GM12865 (cell line): ENCODE measurements around the gene HEMK1.

Source experiments
- DNase-seq: peaks from one replicate; pipeline ENCODE4 v3.0.0; 2010; ENCODE audit warnings: low read depth
- H3K4me3 ChIP-seq: 2 replicates; pipeline ENCODE4 v1.5.1; 2011; ENCODE audit warnings: mild to moderate bottlenecking, low read depth, low read length, control low read depth
- TF ChIP-seq, protein P1 (sequence below): IDR thresholded peaks from 2 replicates; pipeline ENCODE4 v1.5.1; 2011; ENCODE audit warnings: low read length, control low read depth, low read depth, inconsistent platforms; ENCODE audit not compliant: insufficient read depth; ENCODE audit errors: missing control alignments

The HEMK1 gene

DNA sequence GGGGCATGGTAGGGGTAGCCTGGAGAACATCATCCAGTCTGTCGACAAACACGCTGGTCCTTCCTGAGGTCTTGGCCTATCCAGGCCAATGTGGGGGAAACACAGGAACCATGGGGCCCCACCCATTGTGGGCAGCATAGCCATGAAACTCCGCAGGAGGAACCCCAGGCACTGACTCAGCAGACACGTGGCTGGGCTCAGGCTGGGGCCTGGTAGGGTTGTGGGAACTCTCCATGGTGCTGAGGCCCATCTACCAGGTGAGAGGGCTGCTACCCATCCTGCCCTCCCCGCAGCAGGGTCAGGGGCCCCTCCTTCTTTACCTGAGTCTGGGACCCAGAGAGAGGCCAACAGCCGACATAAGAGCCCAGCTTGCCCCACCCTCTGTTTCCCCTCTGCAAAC is 43.3 kb upstream of the HEMK1 start:
- TF ChIP-seq, protein P1, sequence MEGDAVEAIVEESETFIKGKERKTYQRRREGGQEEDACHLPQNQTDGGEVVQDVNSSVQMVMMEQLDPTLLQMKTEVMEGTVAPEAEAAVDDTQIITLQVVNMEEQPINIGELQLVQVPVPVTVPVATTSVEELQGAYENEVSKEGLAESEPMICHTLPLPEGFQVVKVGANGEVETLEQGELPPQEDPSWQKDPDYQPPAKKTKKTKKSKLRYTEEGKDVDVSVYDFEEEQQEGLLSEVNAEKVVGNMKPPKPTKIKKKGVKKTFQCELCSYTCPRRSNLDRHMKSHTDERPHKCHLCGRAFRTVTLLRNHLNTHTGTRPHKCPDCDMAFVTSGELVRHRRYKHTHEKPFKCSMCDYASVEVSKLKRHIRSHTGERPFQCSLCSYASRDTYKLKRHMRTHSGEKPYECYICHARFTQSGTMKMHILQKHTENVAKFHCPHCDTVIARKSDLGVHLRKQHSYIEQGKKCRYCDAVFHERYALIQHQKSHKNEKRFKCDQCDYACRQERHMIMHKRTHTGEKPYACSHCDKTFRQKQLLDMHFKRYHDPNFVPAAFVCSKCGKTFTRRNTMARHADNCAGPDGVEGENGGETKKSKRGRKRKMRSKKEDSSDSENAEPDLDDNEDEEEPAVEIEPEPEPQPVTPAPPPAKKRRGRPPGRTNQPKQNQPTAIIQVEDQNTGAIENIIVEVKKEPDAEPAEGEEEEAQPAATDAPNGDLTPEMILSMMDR, result no peak
- peak; percentile 44 for DNase-seq

DNA sequence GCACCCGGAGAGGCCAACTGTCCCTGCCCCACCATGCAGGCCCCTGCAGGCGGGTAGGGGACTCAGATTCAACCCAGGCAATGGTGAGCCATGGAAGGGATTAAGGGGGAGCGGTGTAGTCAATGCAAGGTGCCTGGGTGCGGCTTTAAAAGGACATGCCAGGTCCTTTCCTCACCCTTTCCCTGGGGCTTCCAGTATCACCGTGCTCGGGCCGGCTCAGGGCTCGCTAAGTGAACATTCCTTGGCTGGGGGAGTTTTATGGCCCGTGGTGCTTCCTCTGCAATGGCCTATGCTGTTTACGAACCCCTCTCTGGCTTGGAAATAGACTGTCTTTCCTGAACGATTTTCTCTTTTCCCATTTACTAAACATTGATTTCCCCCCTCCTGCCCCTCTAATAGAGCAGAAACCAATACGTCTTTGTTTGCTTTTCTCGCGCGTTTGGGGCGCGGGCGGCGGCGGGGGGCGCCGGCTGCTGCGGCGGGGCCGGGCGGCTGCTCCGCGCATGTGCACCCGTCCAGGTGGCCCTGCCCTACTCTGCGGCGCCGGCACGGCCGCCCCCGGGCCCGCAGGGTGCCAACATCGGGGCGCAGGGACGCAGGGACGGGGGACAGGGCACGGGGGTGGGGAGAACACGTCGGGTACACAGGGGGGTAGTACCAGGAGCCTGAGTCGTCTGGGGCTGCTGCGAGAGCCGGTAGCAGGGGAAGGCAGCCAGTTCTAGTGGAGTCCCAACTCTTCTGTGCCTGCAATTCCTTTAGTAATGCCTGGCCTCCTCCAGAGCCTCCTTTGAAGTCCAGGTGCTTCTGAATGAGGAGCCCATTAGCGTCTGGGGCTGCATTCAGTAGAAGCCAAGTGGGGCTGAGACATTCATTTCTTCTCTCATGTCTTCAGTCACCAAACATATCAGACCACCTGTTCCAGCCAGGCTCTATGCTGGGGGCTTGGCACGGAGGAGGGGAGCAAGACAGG is 39.0 kb upstream of the HEMK1 start:
- TF ChIP-seq, protein P1, result no peak
- no peak overlapping the region for H3K4me3 ChIP-seq
- no peak for DNase-seq

More for the DNA sequence above, 43.3 kb upstream of the HEMK1 start:
- no peak overlapping the region for H3K4me3 ChIP-seq

DNA sequence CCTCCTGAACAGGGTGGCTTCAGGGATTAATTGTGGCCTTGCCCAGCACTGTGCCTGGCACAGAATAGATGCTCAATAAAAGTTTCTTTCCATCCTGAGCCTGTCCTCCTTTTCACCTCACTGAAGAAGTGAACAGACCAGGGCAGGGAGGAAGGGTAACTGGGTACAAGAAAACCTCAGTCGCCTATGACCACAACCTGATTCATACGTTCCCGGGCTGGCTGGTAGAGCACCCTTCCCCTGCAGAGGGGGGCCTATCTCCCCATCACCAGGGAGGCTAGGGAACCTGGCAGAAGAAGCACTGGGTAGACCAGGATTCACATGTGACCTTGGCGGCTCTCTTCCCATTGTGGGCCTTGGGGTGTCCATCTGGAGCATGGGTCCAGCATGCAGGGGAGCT is 38.1 kb upstream of the HEMK1 start:
- TF ChIP-seq, protein P1, result no peak
- H3K4me3 ChIP-seq, result no peak overlapping the region
- DNase-seq, result no peak

DNA sequence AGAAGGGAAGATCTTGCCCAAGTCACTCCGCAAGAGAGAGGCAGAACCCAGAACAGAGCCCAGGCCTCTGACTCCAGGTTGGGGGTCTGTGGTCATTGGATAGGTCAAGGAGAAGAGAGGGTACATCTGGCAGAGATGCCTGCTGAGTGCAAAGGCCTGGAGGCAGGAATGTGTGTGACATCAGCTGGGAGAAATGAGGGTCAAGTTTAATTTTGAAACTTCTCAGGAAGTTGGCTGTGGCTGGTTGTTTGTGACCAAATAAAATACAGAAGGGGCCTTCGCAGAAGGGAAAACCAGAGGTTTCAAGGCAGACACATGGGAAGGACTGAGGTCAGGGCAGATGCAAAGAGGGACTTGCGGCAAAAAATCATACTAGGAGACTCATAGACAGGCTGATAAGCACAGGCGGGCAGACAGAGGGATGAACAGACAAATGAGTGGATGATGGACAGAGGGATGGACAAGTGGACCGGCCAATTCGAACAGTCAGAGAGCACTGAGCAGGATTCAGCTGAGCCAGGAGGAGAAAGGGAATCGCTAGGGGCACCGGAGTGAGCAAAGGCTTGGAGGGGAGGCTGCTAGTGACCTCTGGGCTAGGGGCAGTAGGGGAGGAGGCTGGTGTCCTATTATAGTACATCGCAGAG is 37.1 kb upstream of the HEMK1 start:
- TF ChIP-seq, protein P1, result no peak
- H3K4me3 ChIP-seq, result no peak overlapping the region
- no peak for DNase-seq

DNA sequence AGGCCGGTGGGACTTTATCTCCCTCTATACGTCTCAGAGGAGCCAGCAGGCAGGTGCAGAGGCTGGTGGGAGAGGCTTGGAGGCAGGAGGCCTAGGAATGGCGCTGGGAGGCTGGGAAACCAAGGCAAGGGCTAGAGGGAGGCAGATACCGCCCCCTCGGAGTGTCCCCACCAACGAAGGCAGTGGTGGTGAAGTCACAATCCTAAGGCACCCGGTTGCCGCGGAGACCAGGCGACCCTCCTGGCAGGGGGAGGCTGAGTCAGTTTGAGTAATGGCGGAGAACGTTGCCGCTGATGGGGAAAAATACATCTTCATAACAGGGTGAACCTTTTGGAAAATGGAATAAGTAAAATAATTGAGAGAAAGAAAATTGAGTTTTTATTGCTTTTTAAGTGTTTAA is 36.0 kb upstream of the HEMK1 start:
- no peak for DNase-seq
- no peak overlapping the region for H3K4me3 ChIP-seq
- TF ChIP-seq, protein P1, result no peak

DNA sequence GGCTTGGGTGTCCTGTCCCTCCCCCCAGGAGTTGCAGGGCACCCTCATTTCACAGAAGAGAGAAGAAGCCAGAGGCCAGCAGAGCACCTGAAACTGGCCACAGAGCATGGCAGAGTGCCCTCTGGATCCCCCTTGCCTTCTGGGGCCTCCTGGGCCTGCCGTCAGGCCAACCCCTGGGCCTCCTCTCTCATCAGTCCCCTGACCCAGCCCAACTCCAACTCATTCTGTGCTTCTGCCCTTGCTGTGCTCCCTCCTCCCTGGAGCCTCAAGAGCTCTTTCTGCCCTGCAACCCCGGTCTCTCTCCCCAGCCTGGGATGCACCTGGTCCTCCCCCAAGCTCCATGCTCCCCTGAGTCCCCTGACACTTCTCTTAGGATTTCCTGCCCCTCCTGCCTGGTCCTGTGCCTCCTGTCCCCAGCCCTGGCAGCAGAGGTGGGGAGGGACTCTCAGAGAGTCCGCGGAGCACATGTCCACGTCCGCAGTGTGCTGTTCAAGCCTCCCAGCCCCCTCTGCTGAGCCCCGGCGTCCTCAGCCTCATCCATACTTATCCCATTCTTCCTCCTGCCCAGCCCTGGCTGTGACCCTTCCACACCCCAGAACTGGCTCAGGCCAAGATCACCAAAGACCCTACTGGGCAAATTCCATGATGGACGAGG is 35.4 kb upstream of the HEMK1 start:
- DNase-seq, result no peak
- no peak overlapping the region for H3K4me3 ChIP-seq
- TF ChIP-seq, protein P1, result no peak
